Heart left ventricle (tissue), 16 donors: ENCODE measurements around the gene LONRF2. TPM values are rescaled to one million over a fixed set of nuclear protein-coding genes. Genes with fewer than 3 reads are reported as not detected.

Source experiments
- ATAC-seq, 4 donors: fragments of 200-7000 bp; cut with Tn5 transposase; one replicate each; pipeline ENCODE4 v1.9.1; 2020 to 2022; ENCODE audit warnings: moderate library complexity in 4 of 4, mild to moderate bottlenecking in 3 of 4, moderate number of reproducible peaks in 1 of 4
- DNase-seq, 5 donors: peaks; one replicate each; pipeline ENCODE4 v3.0.0-alpha.2; 2020
- H3K27ac ChIP-seq, 12 donors: fragments of 200-600 bp; sonication (generic) in 4 of 12; one replicate each; pipeline versions ENCODE4 v1.5.0 to v1.8.0; 2016 to 2022; ENCODE audit warnings: mild to moderate bottlenecking in 2 of 12
- H3K27me3 ChIP-seq, 9 donors: fragments of 200-600 bp; sonication (generic) in 2 of 9; one replicate each; pipeline versions ENCODE4 v1.5.1 to v1.8.0; 2016 to 2022; ENCODE audit warnings: mild to moderate bottlenecking in 3 of 9
- H3K36me3 ChIP-seq, 9 donors: fragments of 200-600 bp; sonication (generic) in 2 of 9; one replicate each; pipeline versions ENCODE4 v1.5.0 to v1.8.0; 2018 to 2022; ENCODE audit warnings: mild to moderate bottlenecking in 2 of 9
- H3K4me1 ChIP-seq, 12 donors: fragments of 200-600 bp; sonication (generic) in 4 of 12; one replicate each; pipeline versions ENCODE4 v1.5.0 to v1.8.0; 2016 to 2022; ENCODE audit warnings: mild to moderate bottlenecking in 3 of 12
- H3K4me3 ChIP-seq, 12 donors: fragments of 200-600 bp; sonication (generic) in 4 of 12; one replicate each; pipeline versions ENCODE4 v1.5.0 to v1.8.0; 2017 to 2022; ENCODE audit warnings: mild to moderate bottlenecking in 9 of 12, moderate library complexity in 4 of 12
- H3K9me3 ChIP-seq, 12 donors: fragments of 200-600 bp; sonication (generic) in 4 of 12; one replicate each; pipeline versions ENCODE4 v1.5.0 to v1.8.0; 2016 to 2022; ENCODE audit warnings: mild to moderate bottlenecking in 1 of 12
- POLR2A ChIP-seq, 2 donors: fragments of 450-650 bp; IDR thresholded peaks; one replicate each; pipeline ENCODE4 v1.6.1; 2017; ENCODE audit warnings: antibody characterized with exemption in 2 of 2, mild to moderate bottlenecking in 2 of 2, moderate library complexity in 2 of 2
- WGBS, 4 donors: extraction: QIAGEN DNeasy Blood & Tissue Kit in 2 of 4; methylation state at CpG; one replicate each; pipeline versions ENCODE4 v1.1.5 to v1.1.7; 2013 to 2018; 5-methylcytosine and 5-hydroxymethylcytosine counted together
- intact Hi-C, 10 donors: fragments of 100-400 bp; cut with DNase I; formaldehyde crosslinking; loops; one replicate each; pipeline versions ENCODE4 v1.11.1 to v1.14.2; 2022
- polyA plus RNA-seq, 2 donors: library from polyadenylated mRNA; stranded (reverse); fragments of 200-250 nt; gene quantifications; one replicate each; pipeline ENCODE4 v1.2.3, GENCODE V29; 2013
- total RNA-seq, 9 donors: library from RNA; depleted of rRNA in 2 of 9; stranded (reverse); fragments of >200 nt in 2 of 9; fragmentation: NEBNext Ultra II Directional in 3 of 9; extraction: Animal tissue kit (Norgen Biotek cat#: 25700) in 3 of 9; gene quantifications; one replicate each; pipeline versions ENCODE4 v1.1.0 to v1.2.4, GENCODE V29; 2016 to 2023
- TF ChIP-seq, protein P1 (sequence below), 12 donors: fragments of 200-600 bp; sonication (generic) in 4 of 12; IDR thresholded peaks; one replicate each; pipeline versions ENCODE4 v1.5.0 to v1.8.0; 2018 to 2022; ENCODE audit warnings: antibody characterized with exemption in 12 of 12, mild to moderate bottlenecking in 5 of 12
- donor health status: ischemic (EF 13 %, LVEDD 7.1; RV severe dilation, severe dysfunction).
- donor health status: healthy with polysubstance abuse.
- donor health status: DM: no; HTN: yes; CAD: no.
- donor health status: DM: no; HTN: no; CAD: no.
- donor health status: ischemic (EF 25% LVEDD 6.9; RV normal size, moderate dysfunction).
- donor health status: ischemic (EF 25% LVEDD 5.7; RV mildly dilated, moderate dysfunction).
- donor health status: healthy.
- donor health status: DM: yes; HTN: yes; CAD: no.
- donor health status: ischemic (EF 35%, LVEDD 5.7; RV mildly dilated, moderate dysfunction).
- donor health status: nonischemic (EF 11% LVEDD 7.7; RV severe dilation, severe dysfunction).
- donor health status: DM: yes; HTN: yes; CAD: no.
- donor health status: PGD.
- donor health status: ischemic (EF 29% LVEDD 5.4; RV normal size, mild dysfunction).
- donor health status: nonischemic (EF 23%, LVEDD 6.1; RV moderate dilation, normal function).

Gene LONRF2
- total and polyA plus RNA-seq, 11 donors, result 2.4 to 29.7 (median 16.5) TPM

DNA sequence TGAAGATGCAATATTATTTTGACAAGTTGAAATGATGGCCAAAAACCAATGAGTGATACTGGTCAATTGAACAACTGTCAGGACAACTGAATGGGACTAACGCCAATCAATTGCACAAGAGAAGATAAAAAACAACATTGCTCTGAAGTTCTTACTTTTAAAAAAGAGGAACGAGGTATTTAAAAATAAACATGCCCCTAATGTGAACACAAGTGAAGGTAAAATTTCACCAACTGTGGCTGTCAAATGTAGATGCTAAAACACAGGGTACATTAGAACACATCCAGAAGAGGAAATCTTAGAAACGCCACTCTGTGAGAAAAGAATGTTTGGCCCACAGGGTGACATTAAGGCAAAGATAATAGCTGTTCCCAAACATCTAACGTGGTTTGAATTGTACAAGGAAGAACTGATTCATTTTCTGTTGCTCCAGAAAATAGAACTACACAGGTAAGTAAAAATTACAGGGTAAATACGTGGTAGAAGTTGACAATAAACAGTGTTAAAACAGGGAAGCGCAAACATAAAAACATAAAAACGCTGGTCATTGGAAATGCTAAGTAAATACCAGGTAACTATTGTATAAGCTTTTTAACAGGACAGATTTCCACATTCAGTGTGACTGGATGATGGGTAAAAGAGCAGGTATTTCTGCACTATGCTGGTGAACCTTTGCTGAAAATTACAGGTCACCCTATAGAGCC lies 20.3 kb downstream of the LONRF2 start:
- peaks cover 0 to 6% (median 0%) of the 10 kb centered on the region in 12 donors for H3K9me3 ChIP-seq
- TF ChIP-seq POLR2A (IDR thresholded peaks at IDR 0.05), result no peak
- TF ChIP-seq, protein P1, sequence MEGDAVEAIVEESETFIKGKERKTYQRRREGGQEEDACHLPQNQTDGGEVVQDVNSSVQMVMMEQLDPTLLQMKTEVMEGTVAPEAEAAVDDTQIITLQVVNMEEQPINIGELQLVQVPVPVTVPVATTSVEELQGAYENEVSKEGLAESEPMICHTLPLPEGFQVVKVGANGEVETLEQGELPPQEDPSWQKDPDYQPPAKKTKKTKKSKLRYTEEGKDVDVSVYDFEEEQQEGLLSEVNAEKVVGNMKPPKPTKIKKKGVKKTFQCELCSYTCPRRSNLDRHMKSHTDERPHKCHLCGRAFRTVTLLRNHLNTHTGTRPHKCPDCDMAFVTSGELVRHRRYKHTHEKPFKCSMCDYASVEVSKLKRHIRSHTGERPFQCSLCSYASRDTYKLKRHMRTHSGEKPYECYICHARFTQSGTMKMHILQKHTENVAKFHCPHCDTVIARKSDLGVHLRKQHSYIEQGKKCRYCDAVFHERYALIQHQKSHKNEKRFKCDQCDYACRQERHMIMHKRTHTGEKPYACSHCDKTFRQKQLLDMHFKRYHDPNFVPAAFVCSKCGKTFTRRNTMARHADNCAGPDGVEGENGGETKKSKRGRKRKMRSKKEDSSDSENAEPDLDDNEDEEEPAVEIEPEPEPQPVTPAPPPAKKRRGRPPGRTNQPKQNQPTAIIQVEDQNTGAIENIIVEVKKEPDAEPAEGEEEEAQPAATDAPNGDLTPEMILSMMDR (IDR thresholded peaks at IDR 0.05), result no peak
- no peak overlapping the region for H3K27ac ChIP-seq
- H3K4me3 ChIP-seq, result no peak overlapping the region
- no peaks in the 10 kb centered on the region for H3K27me3 ChIP-seq
- no peaks in the 10 kb centered on the region for H3K4me1 ChIP-seq
- DNase-seq (no peak), ATAC-seq (no peak)
- 78 to 85% (median 80%) methylated on average over 7 of the region's 7 CpGs for WGBS, 4 donors
- intact Hi-C loops, result no loop called here
- peaks cover 0 to 61% (median 14%) of the 10 kb centered on the region in 9 donors for H3K36me3 ChIP-seq

DNA sequence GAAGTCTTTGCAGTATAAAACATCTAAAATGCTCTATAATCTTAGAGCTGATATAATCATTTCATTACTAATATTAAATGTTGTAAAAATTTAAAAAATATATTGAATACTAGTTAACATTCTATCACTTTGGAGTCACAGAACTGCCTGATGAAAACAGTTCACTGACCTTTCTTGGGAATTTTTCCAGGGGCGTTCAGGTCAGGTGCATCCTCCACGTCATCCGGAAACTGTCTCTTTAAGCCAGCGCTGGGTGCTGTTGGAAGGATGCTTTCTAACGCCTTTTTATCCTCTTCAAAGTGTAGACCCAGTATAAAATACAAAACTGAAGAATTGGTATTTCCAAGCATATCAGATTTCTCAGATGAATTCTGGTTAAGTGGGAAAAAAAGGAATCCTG lies 22.8 kb downstream of the LONRF2 start:
- Histone ChIP-seq H3K9me3 (peaks cover 0 to 6% (median 0%) of the 10 kb centered on the region in 12 donors), H3K4me1 (no peaks in the 10 kb centered on the region), H3K4me3 (no peak overlapping the region), H3K36me3 (peaks cover 0 to 75% (median 19%) of the 10 kb centered on the region in 9 donors), H3K27ac (no peak overlapping the region), H3K27me3 (no peaks in the 10 kb centered on the region)
- intact Hi-C loops, result no loop called here
- TF ChIP-seq, protein P1 (IDR thresholded peaks at IDR 0.05), result no peak
- no peak for TF ChIP-seq POLR2A (IDR thresholded peaks at IDR 0.05)
- WGBS, 4 donors, result 73 to 84% (median 80%) methylated on average over 5 of the region's 5 CpGs
- ATAC-seq, result no peak
- DNase-seq, result no peak

DNA sequence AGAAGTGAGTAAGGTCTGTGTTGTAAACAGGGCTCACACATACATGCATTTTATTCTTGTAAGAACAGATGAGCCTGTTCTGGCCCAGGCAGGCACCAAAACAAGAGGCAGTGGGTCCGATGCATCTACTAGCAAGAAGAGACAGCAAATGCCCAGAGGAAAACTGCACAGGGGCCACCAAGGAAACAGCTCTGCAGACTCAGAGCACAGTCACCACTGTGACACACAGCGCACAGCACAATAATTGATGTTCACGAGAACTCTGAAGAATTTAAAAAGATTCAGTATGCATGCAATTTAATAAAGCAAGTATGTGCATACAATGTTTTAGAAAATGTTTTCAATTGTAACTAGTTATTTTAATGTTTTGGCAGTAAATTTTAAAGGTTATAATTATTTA lies 24.8 kb downstream of the LONRF2 start:
- ATAC-seq, result no peak
- H3K27ac ChIP-seq, result no peak overlapping the region
- H3K9me3 ChIP-seq, result no peaks in the 10 kb centered on the region
- no peak for DNase-seq
- H3K4me3 ChIP-seq, result no peak overlapping the region
- H3K27me3 ChIP-seq, result no peaks in the 10 kb centered on the region
- no peaks in the 10 kb centered on the region for H3K4me1 ChIP-seq
- WGBS, 4 donors, result 89 to 96% (median 94%) methylated on average over 3 of the region's 3 CpGs
- intact Hi-C loops, result no loop called here
- no peak for TF ChIP-seq POLR2A (IDR thresholded peaks at IDR 0.05)
- TF ChIP-seq, protein P1 (IDR thresholded peaks at IDR 0.05), result no peak
- peaks cover 0 to 86% (median 19%) of the 10 kb centered on the region in 9 donors for H3K36me3 ChIP-seq

DNA sequence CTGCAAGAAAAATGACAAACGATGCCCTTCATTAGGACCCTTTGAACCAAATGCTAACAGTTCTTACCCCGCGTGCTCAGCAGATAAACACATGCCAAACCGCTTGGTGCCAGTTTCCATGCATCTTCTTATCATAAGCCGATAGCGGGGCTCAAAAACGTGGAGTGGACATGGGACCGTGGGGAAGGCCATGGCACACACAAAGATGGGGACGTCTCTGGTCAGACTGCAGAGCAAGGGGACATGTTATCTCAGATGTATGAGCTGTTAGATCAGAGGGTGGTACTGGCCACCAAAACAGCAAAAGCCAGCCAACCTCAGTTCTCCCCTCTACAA lies 28.2 kb downstream of the LONRF2 start:
- Histone ChIP-seq H3K9me3 (no peaks in the 10 kb centered on the region), H3K27me3 (no peaks in the 10 kb centered on the region), H3K4me1 (peaks cover 0 to 17% (median 5%) of the 10 kb centered on the region in 12 donors), H3K27ac (no peak overlapping the region), H3K4me3 (no peak overlapping the region), H3K36me3 (peaks cover 0 to 67% (median 21%) of the 10 kb centered on the region in 9 donors)
- WGBS, 4 donors, result 80 to 87% (median 84%) methylated on average over 9 of the region's 9 CpGs
- no peak for DNase-seq
- no peak for ATAC-seq
- TF ChIP-seq, protein P1 (IDR thresholded peaks at IDR 0.05), result no peak
- TF ChIP-seq POLR2A (IDR thresholded peaks at IDR 0.05), result no peak
- intact Hi-C loops, result no loop called here
